Upper lobe of left lung (tissue), 6 donors: Measurements from ENCODE around the gene MTA2. TPM values are rescaled to one million over a fixed set of nuclear protein-coding genes. Genes with fewer than 3 reads are reported as not detected.
"Not testable (repeated sequence)": the region's sequence is repeated elsewhere in the genome, so short reads cannot be mapped to it uniquely, and the experiment has no call there.

Experiments used
- ATAC-seq, 2 donors: fragments of 200-7000 bp; cut with Tn5 transposase; one replicate each; pipeline ENCODE4 v1.9.1; 2022; ENCODE audit warnings: mild to moderate bottlenecking in 2 of 2, moderate library complexity in 2 of 2; ENCODE audit not compliant: low FRiP score in 2 of 2
- DNase-seq, 2 donors: peaks; one replicate each; pipeline ENCODE4 v3.0.0-alpha.2; 2019 to 2020
- H3K27ac ChIP-seq, 4 donors: fragments of 200-600 bp; sonication (generic); one replicate each; pipeline ENCODE4 v1.5.1; 2016 to 2019
- H3K27me3 ChIP-seq, 4 donors: fragments of 200-600 bp; sonication (generic); one replicate each; pipeline ENCODE4 v1.5.1; 2017 to 2019
- H3K36me3 ChIP-seq, 4 donors: fragments of 200-600 bp; sonication (generic); one replicate each; pipeline ENCODE4 v1.5.1; 2016 to 2019
- H3K4me1 ChIP-seq, 4 donors: fragments of 200-600 bp; sonication (generic); one replicate each; pipeline ENCODE4 v1.5.1; 2018 to 2019
- H3K4me3 ChIP-seq, 4 donors: fragments of 200-600 bp; sonication (generic); one replicate each; pipeline ENCODE4 v1.5.1; 2017 to 2019; ENCODE audit warnings: mild to moderate bottlenecking in 2 of 4, moderate library complexity in 1 of 4
- H3K9me3 ChIP-seq, 4 donors: fragments of 200-600 bp; sonication (generic); one replicate each; pipeline ENCODE4 v1.5.1; 2018 to 2019
- EP300 ChIP-seq, 4 donors: sonication (generic); formaldehyde crosslinking; IDR thresholded peaks; one replicate each; pipeline ENCODE4 v1.5.1; 2017; ENCODE audit warnings: antibody characterized with exemption in 4 of 4, control low read depth in 2 of 4
- POLR2A ChIP-seq, 4 donors: fragments of 450-650 bp; IDR thresholded peaks; one replicate each; pipeline ENCODE4 v1.5.1; 2016 to 2017; ENCODE audit warnings: antibody characterized with exemption in 4 of 4, mild to moderate bottlenecking in 2 of 4
- POLR2AphosphoS5 ChIP-seq, 2 donors: sonication (generic); formaldehyde crosslinking; IDR thresholded peaks; one replicate each; pipeline ENCODE4 v1.5.1; 2017; ENCODE audit warnings: antibody characterized with exemption in 2 of 2
- WGBS, 2 donors: methylation state at CpG; one replicate each; pipeline ENCODE4 v1.1.5; 2017 to 2018; 5-methylcytosine and 5-hydroxymethylcytosine counted together
- total RNA-seq, 6 donors: library from RNA; depleted of rRNA in 4 of 6; stranded (reverse); fragments of >200 nt in 4 of 6; gene quantifications; one replicate each; pipeline versions ENCODE4 v1.1.0 to v1.2.1, GENCODE V29; 2016 to 2021
- TF ChIP-seq, protein P1 (sequence below), 6 experiments: fragments of 450-650 bp in 4 of 6; fragments of 200-600 bp in 2 of 6; sonication (generic) in 2 of 6; IDR thresholded peaks; one replicate each; pipeline ENCODE4 v1.5.1; 2016 to 2019; ENCODE audit warnings: antibody characterized with exemption in 6 of 6
- donor health status: DM: no; HTN: no; CAD: no; lungs with moderate emphysema.
- donor health status: DM: no; HTN: yes; CAD: no; lungs with severe emphysema.

Gene MTA2
- total RNA-seq, 6 donors from 2014 or later = 57.6 to 88.0 (median 69.8) TPM

DNA sequence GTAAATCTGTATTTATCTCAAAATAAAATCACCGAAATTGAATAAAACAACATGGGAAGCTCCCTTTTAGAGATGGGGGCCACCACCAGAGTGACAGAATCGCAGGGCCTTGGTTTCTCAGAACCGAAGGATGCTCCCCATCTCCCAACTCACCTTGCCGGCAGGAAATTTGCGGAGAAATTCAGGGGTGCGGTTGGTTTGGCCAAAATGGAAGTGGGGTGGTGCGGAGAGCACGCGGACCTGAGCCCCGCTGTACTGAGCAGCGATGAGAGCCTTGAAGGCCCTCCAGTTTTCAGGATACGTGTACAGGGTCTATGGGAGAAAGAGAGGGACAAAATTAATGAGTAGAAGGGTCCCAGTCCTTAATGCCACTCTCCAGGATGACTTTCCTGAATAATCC lies 29.2 kb downstream of the MTA2 start:
- ATAC-seq = no peak
- peaks cover 34 to 45% (median 39%) of the 10 kb centered on the region in 4 donors for H3K4me1 ChIP-seq

DNA sequence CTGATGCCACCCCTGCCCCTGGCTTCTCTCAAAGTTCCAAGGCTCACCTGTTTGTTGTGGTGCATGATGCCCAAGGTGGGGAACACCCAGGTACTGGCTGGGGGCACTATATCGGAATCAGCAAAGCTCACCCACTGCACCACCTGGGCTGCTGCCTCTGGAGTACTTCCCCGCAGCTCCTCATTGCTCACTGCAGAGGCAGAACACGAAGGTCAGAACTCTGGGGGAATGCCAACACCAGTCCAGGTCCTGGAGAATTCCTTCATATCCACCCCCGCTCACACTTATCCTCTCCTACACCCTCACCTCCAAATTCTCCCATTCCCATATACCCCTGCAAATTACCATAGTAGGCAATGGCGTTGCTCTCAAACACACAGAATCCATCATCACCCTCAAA lies 30.2 kb downstream of the MTA2 start:
- not testable (repeated sequence) for H3K9me3 ChIP-seq
- WGBS, 2 donors = 95% methylated on average over 5 of the region's 5 CpGs
- H3K27ac ChIP-seq = peak overlapping the region in 1 of 4 donors; percentile 88

More for the DNA sequence above, 29.2 kb downstream of the MTA2 start:
- Histone ChIP-seq H3K4me3 (peak overlapping the region; percentile 78 to 90 (median 86)), H3K27ac (peak overlapping the region in 2 of 4 donors; percentile 88 to 92), H3K36me3 (peaks cover 28 to 62% (median 44%) of the 10 kb centered on the region in 4 donors), H3K9me3 (no peaks in the 10 kb centered on the region), H3K27me3 (no peaks in the 10 kb centered on the region)
- no peak for DNase-seq
- WGBS, 2 donors = 79 to 82% methylated on average over 12 of the region's 12 CpGs
- TF ChIP-seq EP300 (IDR thresholded peaks at IDR 0.05) = no peak

DNA sequence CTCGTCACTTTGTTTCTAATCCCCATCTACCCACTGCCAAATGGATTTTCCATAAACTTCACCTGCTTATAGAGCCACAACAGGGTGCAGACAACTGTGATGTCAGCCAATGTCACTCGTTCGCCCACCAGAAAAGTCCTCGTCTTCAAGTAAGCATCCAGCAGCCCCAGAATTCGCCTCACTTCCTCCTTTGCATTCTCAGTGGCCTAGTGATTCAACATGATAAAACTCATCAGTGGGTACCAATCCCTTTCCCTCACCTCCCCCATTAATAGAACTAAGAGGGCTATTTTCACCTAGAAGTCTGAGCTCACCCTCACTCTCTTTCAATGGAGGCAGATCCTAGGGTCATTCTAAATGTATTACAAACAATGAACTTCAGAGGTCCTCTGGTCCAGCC lies 30.8 kb downstream of the MTA2 start:
- Histone ChIP-seq H3K4me1 (peaks cover 22 to 32% (median 27%) of the 10 kb centered on the region in 4 donors), H3K36me3 (peaks cover 41 to 69% (median 59%) of the 10 kb centered on the region in 4 donors)
- 92% methylated on average over 5 of the region's 5 CpGs for WGBS, 2 donors
- H3K27me3 ChIP-seq, H3K27ac ChIP-seq, ATAC-seq, DNase-seq, H3K4me3 ChIP-seq, H3K9me3 ChIP-seq: not testable (repeated sequence)

More for the DNA sequence above, 30.2 kb downstream of the MTA2 start:
- H3K27me3 ChIP-seq, ATAC-seq, DNase-seq, H3K4me3 ChIP-seq: not testable (repeated sequence)
- Histone ChIP-seq H3K36me3 (peaks cover 35 to 69% (median 53%) of the 10 kb centered on the region in 4 donors), H3K4me1 (peaks cover 27 to 38% (median 33%) of the 10 kb centered on the region in 4 donors)

DNA sequence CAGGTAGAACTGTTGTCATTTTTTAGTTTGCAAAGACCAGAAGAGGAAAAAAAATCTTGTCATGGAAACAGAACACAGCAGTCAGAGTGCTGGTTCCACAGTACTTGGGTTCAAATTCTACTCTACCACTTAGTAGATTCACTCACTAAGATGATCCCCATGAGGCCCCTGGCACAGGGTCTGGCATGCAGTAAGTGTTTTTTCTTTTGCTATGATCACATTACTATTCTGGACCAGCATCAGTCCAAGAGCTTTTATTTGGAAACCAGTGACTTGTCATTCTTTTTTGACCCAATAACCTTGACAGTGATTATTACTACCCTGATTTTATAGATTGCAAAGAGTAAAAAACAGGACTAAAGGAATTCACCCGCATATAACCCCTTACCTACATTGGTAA lies 32.1 kb downstream of the MTA2 start:
- H3K27ac ChIP-seq = no peak overlapping the region
- H3K9me3 ChIP-seq = no peaks in the 10 kb centered on the region
- ATAC-seq (no peak), DNase-seq (no peak)
- H3K4me3 ChIP-seq = no peak overlapping the region
- no peaks in the 10 kb centered on the region for H3K27me3 ChIP-seq
- TF ChIP-seq POLR2AphosphoS5 (IDR thresholded peaks at IDR 0.05) (no peak), POLR2A (IDR thresholded peaks at IDR 0.05) (no peak), EP300 (IDR thresholded peaks at IDR 0.05) (no peak)
- TF ChIP-seq, protein P1, sequence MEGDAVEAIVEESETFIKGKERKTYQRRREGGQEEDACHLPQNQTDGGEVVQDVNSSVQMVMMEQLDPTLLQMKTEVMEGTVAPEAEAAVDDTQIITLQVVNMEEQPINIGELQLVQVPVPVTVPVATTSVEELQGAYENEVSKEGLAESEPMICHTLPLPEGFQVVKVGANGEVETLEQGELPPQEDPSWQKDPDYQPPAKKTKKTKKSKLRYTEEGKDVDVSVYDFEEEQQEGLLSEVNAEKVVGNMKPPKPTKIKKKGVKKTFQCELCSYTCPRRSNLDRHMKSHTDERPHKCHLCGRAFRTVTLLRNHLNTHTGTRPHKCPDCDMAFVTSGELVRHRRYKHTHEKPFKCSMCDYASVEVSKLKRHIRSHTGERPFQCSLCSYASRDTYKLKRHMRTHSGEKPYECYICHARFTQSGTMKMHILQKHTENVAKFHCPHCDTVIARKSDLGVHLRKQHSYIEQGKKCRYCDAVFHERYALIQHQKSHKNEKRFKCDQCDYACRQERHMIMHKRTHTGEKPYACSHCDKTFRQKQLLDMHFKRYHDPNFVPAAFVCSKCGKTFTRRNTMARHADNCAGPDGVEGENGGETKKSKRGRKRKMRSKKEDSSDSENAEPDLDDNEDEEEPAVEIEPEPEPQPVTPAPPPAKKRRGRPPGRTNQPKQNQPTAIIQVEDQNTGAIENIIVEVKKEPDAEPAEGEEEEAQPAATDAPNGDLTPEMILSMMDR (IDR thresholded peaks at IDR 0.05) = no peak
- peaks cover 9 to 19% (median 14%) of the 10 kb centered on the region in 4 donors for H3K4me1 ChIP-seq
- WGBS, 2 donors = 77 to 89% methylated on average over 1 of the region's 1 CpG
- H3K36me3 ChIP-seq = peaks cover 42 to 78% (median 71%) of the 10 kb centered on the region in 4 donors

DNA sequence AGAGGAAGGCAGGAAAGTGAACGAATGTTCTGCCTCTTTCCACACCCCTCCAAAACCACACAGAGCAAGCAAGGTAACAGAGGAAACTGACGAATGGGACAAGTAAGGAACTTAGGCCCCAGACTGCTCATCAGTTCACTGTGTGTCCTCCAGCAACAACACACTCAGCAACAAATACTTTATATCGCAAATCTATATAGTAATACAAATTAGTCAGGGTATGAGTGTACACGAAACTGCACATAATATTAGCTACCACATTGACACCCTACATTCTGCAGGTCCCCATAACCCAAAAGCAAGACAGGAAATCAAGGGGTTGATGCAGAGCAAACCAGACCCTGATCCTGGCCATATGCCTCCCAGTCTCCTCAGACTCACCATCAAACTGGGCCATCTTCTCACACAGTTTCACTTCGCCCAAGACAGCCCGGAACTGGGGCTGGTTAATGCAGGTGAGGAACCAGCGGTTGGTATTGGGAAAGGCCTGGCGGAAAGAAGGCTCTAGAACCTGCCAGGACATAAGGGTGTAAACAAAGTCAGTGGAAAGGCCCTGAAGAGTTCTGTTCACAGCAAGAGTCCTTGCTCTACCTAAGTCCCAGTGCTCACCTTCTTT lies 34.5 kb downstream of the MTA2 start:
- H3K4me3 ChIP-seq = no peak overlapping the region
- no peaks in the 10 kb centered on the region for H3K27me3 ChIP-seq
- DNase-seq (no peak), ATAC-seq (no peak)
- peaks cover 42 to 93% (median 85%) of the 10 kb centered on the region in 4 donors for H3K36me3 ChIP-seq
- peak overlapping the region in 2 of 4 donors; percentile 15 to 17 for H3K27ac ChIP-seq
- peaks cover 0 to 6% (median 3%) of the 10 kb centered on the region in 4 donors for H3K4me1 ChIP-seq
- WGBS, 2 donors = 86% methylated on average over 8 of the region's 8 CpGs
- H3K9me3 ChIP-seq = no peaks in the 10 kb centered on the region
- TF ChIP-seq, protein P1 (IDR thresholded peaks at IDR 0.05) = no peak
- TF ChIP-seq EP300 (IDR thresholded peaks at IDR 0.05) (no peak), POLR2A (IDR thresholded peaks at IDR 0.05) (no peak), POLR2AphosphoS5 (IDR thresholded peaks at IDR 0.05) (no peak)

DNA sequence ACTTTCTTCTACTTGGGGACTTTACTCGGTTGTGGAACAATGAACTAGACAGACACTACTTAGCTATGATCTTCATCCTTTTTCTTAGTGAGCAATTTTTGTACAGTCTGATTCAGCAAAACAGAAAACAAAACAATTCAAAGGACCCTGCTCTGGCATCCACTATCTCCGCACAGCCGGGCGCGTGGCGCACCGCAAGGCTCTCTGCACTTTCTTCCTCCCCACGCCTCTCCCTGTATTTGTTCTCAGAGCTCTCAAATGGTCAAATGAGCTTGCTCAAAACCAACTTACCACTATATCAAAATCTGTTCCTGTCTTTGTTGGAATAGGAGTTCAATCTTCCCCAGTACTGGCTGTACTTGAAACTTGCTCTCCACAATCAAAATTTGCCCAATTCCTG lies 35.4 kb downstream of the MTA2 start:
- TF ChIP-seq, protein P1 (IDR thresholded peaks at IDR 0.05) = no peak
- no peak for TF ChIP-seq EP300 (IDR thresholded peaks at IDR 0.05)
- Histone ChIP-seq H3K27me3 (no peaks in the 10 kb centered on the region), H3K36me3 (peaks cover 42 to 90% (median 81%) of the 10 kb centered on the region in 4 donors), H3K27ac (no peak overlapping the region), H3K9me3 (no peaks in the 10 kb centered on the region), H3K4me1 (peaks cover under 1 to 2% (median under 1%) of the 10 kb centered on the region in 4 donors), H3K4me3 (no peak overlapping the region)
- no peak for ATAC-seq
- WGBS, 2 donors = 95% methylated on average over 8 of the region's 8 CpGs
- peak in 1 of 2 donors; percentile 60 for DNase-seq
